Keratinocyte (primary cell): ENCODE measurements around the gene GLIPR1. TPM values are rescaled to one million over a fixed set of nuclear protein-coding genes. Genes with fewer than 3 reads are reported as not detected.

Experiments
- DNase-seq: peaks from one replicate; pipeline ENCODE4 v3.0.0-alpha.2; 2011; ENCODE audit warnings: low read depth, missing footprints, low spot score
- FAIRE-seq: peaks from 2 replicates; lab custom pipeline; 2011; peaks lifted over from hg19 to GRCh38; lab: Jason Lieb, UNC
- H2AFZ ChIP-seq: 2 replicates; pipeline ENCODE4 v1.6.0; 2012; ENCODE audit warnings: low read length, control low read depth, inconsistent platforms; ENCODE audit not compliant: control insufficient read depth
- H3K27ac ChIP-seq: 2 replicates; pipeline ENCODE4 v1.5.1; 2011; ENCODE audit warnings: low read length; ENCODE audit not compliant: control insufficient read depth, insufficient read depth
- H3K27me3 ChIP-seq: 3 replicates; pipeline ENCODE4 v1.6.0; 2011; ENCODE audit warnings: low read length; ENCODE audit not compliant: control insufficient read depth, insufficient read depth; ENCODE audit errors: extremely low read depth
- H3K36me3 ChIP-seq, 2 experiments: 2 replicates in 1 of 2; 3 replicates in 1 of 2; pipeline ENCODE4 v1.5.1; 2011; ENCODE audit warnings: low read length in 2 of 2, mild to moderate bottlenecking in 1 of 2; ENCODE audit not compliant: control insufficient read depth in 2 of 2, insufficient read depth in 2 of 2; ENCODE audit errors: extremely low read depth in 1 of 2
- H3K4me1 ChIP-seq: 3 replicates; pipeline ENCODE4 v1.5.1; 2011; ENCODE audit warnings: low read length; ENCODE audit not compliant: control insufficient read depth, insufficient read depth; ENCODE audit errors: extremely low read depth
- H3K4me2 ChIP-seq: 3 replicates; pipeline ENCODE4 v1.6.0; 2011; ENCODE audit warnings: low read depth, low read length; ENCODE audit not compliant: control insufficient read depth, insufficient read depth; ENCODE audit errors: extremely low read depth
- H3K4me3 ChIP-seq, 3 experiments: fragments of 200-600 bp in 1 of 3; sonication (generic) in 1 of 3; 2 replicates in 2 of 3; 3 replicates in 1 of 3; pipeline ENCODE4 v1.5.1; 2011 to 2016; ENCODE audit warnings: low read length in 3 of 3, mild to moderate bottlenecking in 3 of 3, control low read depth in 2 of 3, inconsistent platforms in 1 of 3, low read depth in 1 of 3, mixed read lengths in 1 of 3, mixed run types in 1 of 3, moderate library complexity in 1 of 3; ENCODE audit not compliant: control insufficient read depth in 2 of 3, insufficient read depth in 2 of 3; ENCODE audit errors: extremely low read depth in 1 of 3
- H3K79me2 ChIP-seq: 2 replicates; pipeline ENCODE4 v1.6.0; 2012; ENCODE audit warnings: low read length; ENCODE audit not compliant: control insufficient read depth, insufficient read depth
- H3K9ac ChIP-seq: 3 replicates; pipeline ENCODE4 v1.6.0; 2011; ENCODE audit warnings: low read length; ENCODE audit not compliant: control insufficient read depth, insufficient read depth; ENCODE audit errors: extremely low read depth
- H3K9me1 ChIP-seq: 3 replicates; pipeline ENCODE4 v1.6.0; 2011; ENCODE audit warnings: low read length; ENCODE audit not compliant: control insufficient read depth, insufficient read depth; ENCODE audit errors: extremely low read depth
- H3K9me3 ChIP-seq: 2 replicates; pipeline ENCODE4 v1.5.1; 2012; ENCODE audit warnings: low read depth, low read length; ENCODE audit not compliant: control insufficient read depth
- H4K20me1 ChIP-seq: 3 replicates; pipeline ENCODE4 v1.6.0; 2011; ENCODE audit warnings: low read length; ENCODE audit not compliant: control insufficient read depth, insufficient read depth; ENCODE audit errors: extremely low read depth
- CTCF ChIP-seq, 3 experiments: IDR thresholded peaks in 1 of 3; conservative IDR thresholded peaks in 1 of 3; optimal IDR thresholded peaks in 1 of 3; 2 replicates in 2 of 3; 3 replicates in 1 of 3; pipeline versions ENCODE3 to v1.5.1; 2011; ENCODE audit warnings: low read length in 3 of 3, mild to moderate bottlenecking in 3 of 3, moderate library complexity in 2 of 3, control low read depth in 1 of 3, inconsistent platforms in 1 of 3; ENCODE audit not compliant: insufficient read depth in 2 of 3; ENCODE audit errors: extremely low read depth in 1 of 3
- EZH2 ChIP-seq: IDR thresholded peaks from one replicate; pipeline ENCODE4 v1.6.1; 2012; ENCODE audit warnings: inconsistent platforms, mild to moderate bottlenecking, low read length, moderate library complexity
- dilution Hi-C: fragments of 300-500 bp; cut with MboI; formaldehyde crosslinking; loops from one replicate; pipeline ENCODE4 v1.7.0; 2020; ENCODE audit warnings: low sequenced_read_pairs; ENCODE audit not compliant: extremely low pct_ligation_motif_present
- polyA plus RNA-seq, 5 experiments: library from polyadenylated mRNA; depleted of rRNA in 3 of 5; stranded (reverse) in 3 of 5; stranded (forward) in 1 of 5; unstranded in 1 of 5; fragments of >200 nt; gene quantifications; 1 replicate in 1 of 5; 2 replicates in 3 of 5; 3 replicates in 1 of 5; pipeline versions ENCODE4 v1.2.1 to v1.2.3, GENCODE V29; 2011 to 2012; ENCODE audit warnings: missing spikeins in 2 of 5, low read depth in 1 of 5, low replicate concordance in 1 of 5

GLIPR1 gene
- polyA plus RNA-seq, 1 donor (not counting 4 experiments of a cell fraction or from before 2014, with no cell fraction given), result 10.2 TPM

GRCh38 chr12:75446857-75447256 lies 33.7 kb upstream of the GLIPR1 start:
- FAIRE-seq, result no peak
- Histone ChIP-seq H3K9ac (no peak overlapping the region), H3K79me2 (no peaks in the 10 kb centered on the region), H3K9me3 (no peaks in the 10 kb centered on the region), H3K36me3 (no peaks in the 10 kb centered on the region), H4K20me1 (no peaks in the 10 kb centered on the region), H3K27ac (no peak overlapping the region), H3K27me3 (no peaks in the 10 kb centered on the region), H3K4me3 (no peak overlapping the region), H2AFZ (no peak overlapping the region), H3K9me1 (no peaks in the 10 kb centered on the region), H3K4me1 (peaks cover 25% of the 10 kb centered on the region), H3K4me2 (peak overlapping the region; percentile 42)
- TF ChIP-seq CTCF (optimal IDR thresholded peaks at IDR 0.05 in 1 of 3, IDR thresholded peaks at IDR 0.05 in 1 of 3, conservative IDR thresholded peaks at IDR 0.05 in 1 of 3; ENCODE audit: extremely low read depth in 1 of 3, insufficient read depth in 2 of 3, low read length in 3 of 3) (no peak), EZH2 (no peak)
- dilution Hi-C loops, result no loop called here
- peak; percentile 41 for DNase-seq

GRCh38 chr12:75447691-75448393 lies 32.7 kb upstream of the GLIPR1 start:
- Histone ChIP-seq H3K36me3 (no peaks in the 10 kb centered on the region), H3K4me3 (peak overlapping the region in 1 of 3 experiments; percentile 6), H3K9ac (no peak overlapping the region), H2AFZ (no peak overlapping the region), H3K27me3 (no peaks in the 10 kb centered on the region), H3K4me1 (peaks cover 25% of the 10 kb centered on the region), H3K9me1 (no peaks in the 10 kb centered on the region), H3K9me3 (no peaks in the 10 kb centered on the region), H3K4me2 (peak overlapping the region; percentile 42), H3K27ac (no peak overlapping the region), H3K79me2 (no peaks in the 10 kb centered on the region), H4K20me1 (no peaks in the 10 kb centered on the region)
- no peak for TF ChIP-seq EZH2
- no peak for TF ChIP-seq CTCF (optimal IDR thresholded peaks at IDR 0.05 in 1 of 3, IDR thresholded peaks at IDR 0.05 in 1 of 3, conservative IDR thresholded peaks at IDR 0.05 in 1 of 3; ENCODE audit: extremely low read depth in 1 of 3, insufficient read depth in 2 of 3, low read length in 3 of 3)
- dilution Hi-C loops, result no loop called here
- DNase-seq (peak; percentile 30), FAIRE-seq (peak; percentile 63)
